Tibial nerve (tissue), 4 donors: ENCODE data around the gene HECW1. TPM values are rescaled to one million over a fixed set of nuclear protein-coding genes. Genes with fewer than 3 reads are reported as not detected.

Source experiments
- DNase-seq, 2 donors: peaks; one replicate each; pipeline ENCODE4 v3.0.0-alpha.2; 2019; ENCODE audit warnings: low spot score in 2 of 2
- H3K27ac ChIP-seq, 4 donors: fragments of 200-600 bp; sonication (generic) in 3 of 4; one replicate each; pipeline ENCODE4 v1.5.1; 2017 to 2019; ENCODE audit warnings: mild to moderate bottlenecking in 1 of 4
- H3K27me3 ChIP-seq, 2 donors: fragments of 200-600 bp; sonication (generic) in 1 of 2; one replicate each; pipeline versions ENCODE4 v1.5.1 to v1.6.0; 2017 to 2019
- H3K36me3 ChIP-seq, 3 donors: fragments of 200-600 bp; sonication (generic); one replicate each; pipeline ENCODE4 v1.5.1; 2018 to 2019
- H3K4me1 ChIP-seq, 4 donors: fragments of 200-600 bp; sonication (generic) in 3 of 4; one replicate each; pipeline ENCODE4 v1.5.1; 2017 to 2019
- H3K4me3 ChIP-seq, 4 donors: fragments of 200-600 bp; sonication (generic) in 3 of 4; one replicate each; pipeline ENCODE4 v1.5.1; 2017 to 2019; ENCODE audit warnings: mild to moderate bottlenecking in 1 of 4, moderate library complexity in 1 of 4
- H3K9me3 ChIP-seq, 4 donors: fragments of 200-600 bp; sonication (generic) in 3 of 4; one replicate each; pipeline ENCODE4 v1.5.1; 2017 to 2019
- EP300 ChIP-seq, 2 donors: sonication (generic); formaldehyde crosslinking; IDR thresholded peaks; one replicate each; pipeline ENCODE4 v1.6.1; 2017; ENCODE audit warnings: antibody characterized with exemption in 2 of 2, mild to moderate bottlenecking in 1 of 2
- POLR2A ChIP-seq, 2 donors: fragments of 450-650 bp; IDR thresholded peaks; one replicate each; pipeline ENCODE4 v1.6.1; 2017; ENCODE audit warnings: antibody characterized with exemption in 2 of 2, mild to moderate bottlenecking in 2 of 2, moderate library complexity in 2 of 2
- WGBS, 2 donors: methylation state at CpG; one replicate each; pipeline ENCODE4 v1.1.5; 2018; 5-methylcytosine and 5-hydroxymethylcytosine counted together
- total RNA-seq, 4 donors: library from RNA; depleted of rRNA; stranded (reverse); fragments of >200 nt; gene quantifications; one replicate each; pipeline ENCODE4 v1.1.0, GENCODE V29; 2016
- TF ChIP-seq, protein P1 (sequence below), 5 experiments: fragments of 200-600 bp in 3 of 5; fragments of 450-650 bp in 2 of 5; sonication (generic) in 3 of 5; IDR thresholded peaks; one replicate each; pipeline ENCODE4 v1.5.1; 2016 to 2019; ENCODE audit warnings: antibody characterized with exemption in 5 of 5, mild to moderate bottlenecking in 3 of 5, moderate library complexity in 2 of 5

Gene HECW1
- total RNA-seq, 4 donors from 2014 or later = 3.6 to 10.9 (median 6.5) TPM

DNA sequence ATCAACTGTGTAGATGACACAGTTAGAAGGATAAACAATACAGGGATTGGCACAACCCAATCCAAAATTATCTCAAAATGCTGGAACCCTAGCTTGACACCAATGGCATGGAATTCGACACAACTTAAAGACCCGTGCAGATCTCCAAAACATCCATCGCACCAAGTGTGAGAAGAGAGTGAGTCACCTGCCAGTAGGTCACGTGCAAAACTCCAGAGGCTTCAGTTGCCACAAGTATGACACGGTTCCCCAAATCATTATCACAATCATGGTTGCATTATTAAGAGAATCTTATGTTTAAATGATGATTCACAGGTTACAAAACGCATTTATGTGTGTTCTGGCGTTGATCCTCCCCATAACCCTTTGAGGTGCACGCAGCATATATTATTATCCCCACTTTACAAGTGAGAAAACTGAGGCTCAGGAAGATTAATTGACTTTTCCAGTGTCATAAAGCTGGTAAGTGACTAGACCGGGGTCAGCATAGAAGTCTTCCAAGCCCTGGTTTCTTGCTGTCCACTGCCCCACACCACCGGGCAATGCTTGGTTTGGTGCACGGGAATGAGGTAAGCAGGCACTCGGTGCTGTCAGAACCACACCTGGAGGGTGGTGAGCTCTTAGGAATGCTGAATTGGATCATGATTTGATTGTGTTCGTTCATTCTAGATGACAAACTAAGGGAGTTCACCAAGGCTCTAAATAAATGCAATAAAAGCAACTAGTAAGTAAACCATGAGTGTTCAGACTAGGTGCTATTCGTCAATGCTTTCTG is 446.9 kb downstream of the HECW1 start:
- no peak for DNase-seq
- H3K4me3 ChIP-seq = no peak overlapping the region
- WGBS, 2 donors = 91 to 92% methylated on average over 14 of the region's 14 CpGs
- H3K27ac ChIP-seq = no peak overlapping the region
- H3K9me3 ChIP-seq = no peaks in the 10 kb centered on the region
- no peak for TF ChIP-seq EP300 (IDR thresholded peaks at IDR 0.05)
- TF ChIP-seq POLR2A (IDR thresholded peaks at IDR 0.05) = no peak
- TF ChIP-seq, protein P1, sequence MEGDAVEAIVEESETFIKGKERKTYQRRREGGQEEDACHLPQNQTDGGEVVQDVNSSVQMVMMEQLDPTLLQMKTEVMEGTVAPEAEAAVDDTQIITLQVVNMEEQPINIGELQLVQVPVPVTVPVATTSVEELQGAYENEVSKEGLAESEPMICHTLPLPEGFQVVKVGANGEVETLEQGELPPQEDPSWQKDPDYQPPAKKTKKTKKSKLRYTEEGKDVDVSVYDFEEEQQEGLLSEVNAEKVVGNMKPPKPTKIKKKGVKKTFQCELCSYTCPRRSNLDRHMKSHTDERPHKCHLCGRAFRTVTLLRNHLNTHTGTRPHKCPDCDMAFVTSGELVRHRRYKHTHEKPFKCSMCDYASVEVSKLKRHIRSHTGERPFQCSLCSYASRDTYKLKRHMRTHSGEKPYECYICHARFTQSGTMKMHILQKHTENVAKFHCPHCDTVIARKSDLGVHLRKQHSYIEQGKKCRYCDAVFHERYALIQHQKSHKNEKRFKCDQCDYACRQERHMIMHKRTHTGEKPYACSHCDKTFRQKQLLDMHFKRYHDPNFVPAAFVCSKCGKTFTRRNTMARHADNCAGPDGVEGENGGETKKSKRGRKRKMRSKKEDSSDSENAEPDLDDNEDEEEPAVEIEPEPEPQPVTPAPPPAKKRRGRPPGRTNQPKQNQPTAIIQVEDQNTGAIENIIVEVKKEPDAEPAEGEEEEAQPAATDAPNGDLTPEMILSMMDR (IDR thresholded peaks at IDR 0.05) = no peak
- no peaks in the 10 kb centered on the region for H3K36me3 ChIP-seq
- no peaks in the 10 kb centered on the region for H3K27me3 ChIP-seq
- no peaks in the 10 kb centered on the region for H3K4me1 ChIP-seq

DNA sequence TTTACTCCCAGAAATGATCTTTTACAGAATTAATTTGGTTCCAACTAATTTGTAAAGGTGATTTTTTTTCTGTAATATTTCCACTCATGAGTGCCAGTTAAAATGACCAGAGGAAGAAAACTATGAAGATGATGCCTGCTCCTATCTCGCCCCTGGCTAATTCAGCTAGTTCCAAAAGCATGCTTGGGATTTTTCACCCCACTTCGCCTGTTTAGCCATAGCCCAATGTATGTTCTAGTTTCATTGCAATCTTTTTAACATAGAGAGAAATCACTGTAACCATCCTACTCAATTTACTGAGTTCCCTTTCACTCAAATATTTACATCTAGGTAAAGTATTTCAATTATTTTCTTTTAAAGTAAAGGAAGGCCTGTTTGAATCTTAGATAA is 447.5 kb downstream of the HECW1 start:
- TF ChIP-seq EP300 (IDR thresholded peaks at IDR 0.05) (no peak), POLR2A (IDR thresholded peaks at IDR 0.05) (no peak)
- TF ChIP-seq, protein P1 (IDR thresholded peaks at IDR 0.05) = no peak
- no peaks in the 10 kb centered on the region for H3K4me1 ChIP-seq
- H3K36me3 ChIP-seq = no peaks in the 10 kb centered on the region
- H3K27ac ChIP-seq = no peak overlapping the region
- no peaks in the 10 kb centered on the region for H3K27me3 ChIP-seq
- no peak for DNase-seq
- H3K4me3 ChIP-seq = no peak overlapping the region
- no peaks in the 10 kb centered on the region for H3K9me3 ChIP-seq
- WGBS, 2 donors = 83 to 89% methylated on average over 2 of the region's 2 CpGs

DNA sequence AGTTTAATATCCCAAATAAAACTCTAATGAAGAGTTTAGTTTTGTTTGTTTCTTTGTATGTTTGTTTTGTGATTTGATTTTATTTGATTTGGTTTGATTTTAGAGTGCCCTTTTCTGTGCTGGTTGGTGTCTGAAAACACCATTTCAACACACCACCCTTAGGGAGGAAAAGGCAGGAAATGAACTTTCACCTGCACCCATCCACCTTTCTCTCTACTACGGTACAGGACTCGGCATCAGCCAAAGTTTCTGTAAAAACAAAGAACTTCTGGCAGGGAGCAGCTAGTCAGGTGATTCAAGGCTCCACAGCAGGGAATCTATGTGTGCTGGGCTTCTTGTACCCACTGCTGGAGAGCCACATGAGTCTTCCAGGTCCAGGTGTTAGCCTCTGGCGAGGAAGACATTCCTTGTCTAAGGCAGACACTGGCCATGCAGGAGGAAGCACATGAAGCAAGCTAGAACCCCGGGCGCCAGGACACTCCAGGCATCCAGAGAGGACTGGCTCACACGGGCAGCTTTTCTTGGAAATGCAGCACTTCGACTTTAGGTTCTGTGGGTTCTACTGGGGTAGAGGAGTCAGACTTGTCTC is 448.4 kb downstream of the HECW1 start:
- DNase-seq = no peak
- H3K27ac ChIP-seq = no peak overlapping the region
- no peaks in the 10 kb centered on the region for H3K4me1 ChIP-seq
- 79 to 88% methylated on average over 7 of the region's 7 CpGs for WGBS, 2 donors
- H3K27me3 ChIP-seq = no peaks in the 10 kb centered on the region
- H3K4me3 ChIP-seq = no peak overlapping the region
- no peaks in the 10 kb centered on the region for H3K9me3 ChIP-seq
- H3K36me3 ChIP-seq = no peaks in the 10 kb centered on the region
- TF ChIP-seq EP300 (IDR thresholded peaks at IDR 0.05) (no peak), POLR2A (IDR thresholded peaks at IDR 0.05) (no peak)
- TF ChIP-seq, protein P1 (IDR thresholded peaks at IDR 0.05) = no peak

GRCh38 chr7:43562383-43562782 is 449.9 kb downstream of the HECW1 start:
- no peaks in the 10 kb centered on the region for H3K9me3 ChIP-seq
- TF ChIP-seq EP300 (IDR thresholded peaks at IDR 0.05) (no peak), POLR2A (IDR thresholded peaks at IDR 0.05) (no peak)
- TF ChIP-seq, protein P1 (IDR thresholded peaks at IDR 0.05) = no peak
- H3K36me3 ChIP-seq = no peaks in the 10 kb centered on the region
- no peaks in the 10 kb centered on the region for H3K4me1 ChIP-seq
- no peak for DNase-seq
- no peak overlapping the region for H3K4me3 ChIP-seq
- H3K27ac ChIP-seq = no peak overlapping the region
- no peaks in the 10 kb centered on the region for H3K27me3 ChIP-seq
- WGBS, 2 donors = 93 to 94% methylated on average over 3 of the region's 3 CpGs

GRCh38 chr7:43565786-43566185 is 453.3 kb downstream of the HECW1 start:
- no peak overlapping the region for H3K27ac ChIP-seq
- DNase-seq = no peak
- no peaks in the 10 kb centered on the region for H3K9me3 ChIP-seq
- 51 to 53% methylated on average over 6 of the region's 6 CpGs for WGBS, 2 donors
- no peaks in the 10 kb centered on the region for H3K36me3 ChIP-seq
- H3K4me3 ChIP-seq = no peak overlapping the region
- no peaks in the 10 kb centered on the region for H3K27me3 ChIP-seq
- TF ChIP-seq, protein P1 (IDR thresholded peaks at IDR 0.05) = no peak
- TF ChIP-seq POLR2A (IDR thresholded peaks at IDR 0.05) (no peak), EP300 (IDR thresholded peaks at IDR 0.05) (no peak)
- H3K4me1 ChIP-seq = no peaks in the 10 kb centered on the region
